GM06990 (cell line): ENCODE measurements around the gene WDFY4.

ENCODE experiments used
- DNase-seq: peaks from one replicate; pipeline ENCODE4 v3.0.0-alpha.2; 2011; ENCODE audit not compliant: insufficient read length; ENCODE audit errors: extremely low read depth
- H3K27me3 ChIP-seq: replicated peaks from 2 replicates; pipeline ENCODE4 v1.6.0; 2011; ENCODE audit warnings: low read length; ENCODE audit not compliant: control insufficient read depth, insufficient read depth
- H3K36me3 ChIP-seq: 2 replicates; pipeline ENCODE4 v1.5.1; 2011; ENCODE audit warnings: low read length; ENCODE audit not compliant: control insufficient read depth, insufficient read depth
- H3K4me3 ChIP-seq: replicated peaks from 2 replicates; pipeline ENCODE4 v1.5.1; 2011; ENCODE audit warnings: low read depth, mild to moderate bottlenecking, control low read depth, low read length
- TF ChIP-seq, protein P1 (sequence below): IDR thresholded peaks from 2 replicates; pipeline ENCODE4 v1.5.1; 2011; ENCODE audit warnings: low read length, control low read depth, mild to moderate bottlenecking, inconsistent platforms; ENCODE audit not compliant: insufficient read depth, poor library complexity, severe bottlenecking

WDFY4 gene

GRCh38 chr10:48694371-48695030, 9.8 kb downstream of the WDFY4 start:
- Histone ChIP-seq H3K36me3 (peaks cover 15% of the 10 kb centered on the region), H3K4me3 (no peak overlapping the region), H3K27me3 (no peaks in the 10 kb centered on the region)
- TF ChIP-seq, protein P1, sequence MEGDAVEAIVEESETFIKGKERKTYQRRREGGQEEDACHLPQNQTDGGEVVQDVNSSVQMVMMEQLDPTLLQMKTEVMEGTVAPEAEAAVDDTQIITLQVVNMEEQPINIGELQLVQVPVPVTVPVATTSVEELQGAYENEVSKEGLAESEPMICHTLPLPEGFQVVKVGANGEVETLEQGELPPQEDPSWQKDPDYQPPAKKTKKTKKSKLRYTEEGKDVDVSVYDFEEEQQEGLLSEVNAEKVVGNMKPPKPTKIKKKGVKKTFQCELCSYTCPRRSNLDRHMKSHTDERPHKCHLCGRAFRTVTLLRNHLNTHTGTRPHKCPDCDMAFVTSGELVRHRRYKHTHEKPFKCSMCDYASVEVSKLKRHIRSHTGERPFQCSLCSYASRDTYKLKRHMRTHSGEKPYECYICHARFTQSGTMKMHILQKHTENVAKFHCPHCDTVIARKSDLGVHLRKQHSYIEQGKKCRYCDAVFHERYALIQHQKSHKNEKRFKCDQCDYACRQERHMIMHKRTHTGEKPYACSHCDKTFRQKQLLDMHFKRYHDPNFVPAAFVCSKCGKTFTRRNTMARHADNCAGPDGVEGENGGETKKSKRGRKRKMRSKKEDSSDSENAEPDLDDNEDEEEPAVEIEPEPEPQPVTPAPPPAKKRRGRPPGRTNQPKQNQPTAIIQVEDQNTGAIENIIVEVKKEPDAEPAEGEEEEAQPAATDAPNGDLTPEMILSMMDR, result no peak
- no peak for DNase-seq

- DNase-seq, result no peak
- Histone ChIP-seq H3K27me3 (no peaks in the 10 kb centered on the region), H3K4me3 (no peak overlapping the region), H3K36me3 (peaks cover 17% of the 10 kb centered on the region)
- TF ChIP-seq, protein P1, result no peak
Observed at GRCh38 chr10:48695636-48696534, 11.2 kb downstream of the WDFY4 start.

- Histone ChIP-seq H3K4me3 (no peak overlapping the region), H3K36me3 (peaks cover 17% of the 10 kb centered on the region), H3K27me3 (no peaks in the 10 kb centered on the region)
- DNase-seq, result no peak
- TF ChIP-seq, protein P1, result no peak
Observed at GRCh38 chr10:48696535-48696873, 11.8 kb downstream of the WDFY4 start.

- Histone ChIP-seq H3K36me3 (peaks cover 15% of the 10 kb centered on the region), H3K4me3 (no peak overlapping the region), H3K27me3 (no peaks in the 10 kb centered on the region)
- no peak for DNase-seq
- TF ChIP-seq, protein P1, result no peak
Observed at GRCh38 chr10:48697091-48697490, 12.4 kb downstream of the WDFY4 start.

DNA sequence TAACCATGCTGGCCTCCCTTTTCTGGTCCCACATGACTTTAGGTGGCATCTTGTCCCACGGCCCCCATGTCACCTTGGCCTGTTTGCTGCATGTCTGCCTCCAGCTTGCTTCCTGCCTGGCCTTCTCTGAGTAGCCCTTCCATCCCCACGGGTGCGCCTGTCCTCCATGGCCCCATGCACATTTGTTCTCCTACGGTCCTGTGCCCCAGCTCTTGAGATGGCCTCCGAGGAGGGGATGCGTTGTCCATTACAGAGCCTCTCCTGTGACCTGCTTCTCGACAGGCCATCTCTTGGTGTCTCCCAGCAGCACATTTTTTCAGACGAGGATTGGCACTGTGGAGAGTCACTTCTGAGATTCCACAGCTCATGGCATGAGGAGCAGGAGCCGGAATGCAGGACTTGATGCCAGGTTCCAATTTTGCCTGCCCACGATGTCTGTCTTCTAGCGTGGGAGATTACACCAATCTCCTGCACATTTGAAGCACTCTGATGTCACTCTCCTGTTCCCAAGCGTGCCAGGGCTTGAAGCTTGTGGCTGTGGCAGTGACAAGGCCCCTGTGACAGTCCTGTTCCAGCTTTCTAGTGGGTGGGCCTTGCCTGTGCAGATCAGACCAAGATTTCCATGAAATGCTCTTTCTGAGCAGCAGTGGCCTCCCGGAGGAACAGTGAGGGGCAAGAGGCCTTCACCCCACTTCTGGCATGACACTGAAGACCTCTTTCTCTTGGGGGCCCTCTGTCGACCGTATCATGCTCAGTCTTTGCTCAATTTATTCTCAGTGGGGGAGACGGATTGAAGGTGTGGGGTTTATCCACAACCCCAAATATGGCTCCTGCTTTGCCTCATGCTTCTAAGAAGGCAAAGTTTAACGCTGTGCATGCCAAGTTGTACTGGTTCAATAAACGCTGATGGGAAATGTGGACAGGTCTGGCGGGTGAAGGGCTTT, 13.4 kb downstream of the WDFY4 start:
- H3K4me3 ChIP-seq, result no peak overlapping the region
- no peak for DNase-seq
- H3K36me3 ChIP-seq, result peaks cover 15% of the 10 kb centered on the region
- TF ChIP-seq, protein P1, result peak; percentile 48
- H3K27me3 ChIP-seq, result no peaks in the 10 kb centered on the region
